Sigmoid colon (tissue), 4 donors: Measurements from ENCODE around the gene TMEM53.

ENCODE experiments used
- EP300 ChIP-seq, 4 donors: sonication (generic); formaldehyde crosslinking; IDR thresholded peaks; one replicate each; pipeline ENCODE4 v1.6.1; 2017; ENCODE audit warnings: antibody characterized with exemption in 4 of 4
- POLR2A ChIP-seq, 2 donors: fragments of 450-650 bp; IDR thresholded peaks; one replicate each; pipeline ENCODE4 v1.6.1; 2016; ENCODE audit warnings: antibody characterized with exemption in 2 of 2, mild to moderate bottlenecking in 2 of 2, moderate library complexity in 2 of 2
- POLR2AphosphoS5 ChIP-seq, 4 donors: sonication (generic); formaldehyde crosslinking; IDR thresholded peaks; one replicate each; pipeline ENCODE4 v1.6.1; 2017; ENCODE audit warnings: antibody characterized with exemption in 4 of 4
- TF ChIP-seq, protein P1 (sequence below), 4 experiments: fragments of 450-650 bp in 3 of 4; fragments of 200-600 bp in 1 of 4; IDR thresholded peaks; one replicate each; pipeline ENCODE4 v1.5.1; 2016 to 2019; ENCODE audit warnings: antibody characterized with exemption in 4 of 4, mild to moderate bottlenecking in 3 of 4, moderate library complexity in 2 of 4

DNA sequence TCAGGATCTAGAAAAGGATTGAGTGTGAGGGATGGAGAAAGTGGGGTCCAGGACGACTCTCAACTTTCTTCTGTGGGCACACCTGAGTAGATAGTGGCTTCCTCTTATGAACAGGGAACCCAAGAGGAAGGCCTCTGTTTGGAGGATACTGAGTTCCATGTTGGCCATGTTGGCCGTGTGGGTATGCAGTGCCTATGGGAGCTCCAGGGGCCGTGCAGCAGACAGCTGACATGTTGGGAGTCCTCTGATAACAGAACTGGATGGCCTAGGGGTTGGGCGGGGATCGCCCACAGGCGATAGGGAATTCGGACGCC is 43.0 kb downstream of the TMEM53 start:
- TF ChIP-seq, protein P1, sequence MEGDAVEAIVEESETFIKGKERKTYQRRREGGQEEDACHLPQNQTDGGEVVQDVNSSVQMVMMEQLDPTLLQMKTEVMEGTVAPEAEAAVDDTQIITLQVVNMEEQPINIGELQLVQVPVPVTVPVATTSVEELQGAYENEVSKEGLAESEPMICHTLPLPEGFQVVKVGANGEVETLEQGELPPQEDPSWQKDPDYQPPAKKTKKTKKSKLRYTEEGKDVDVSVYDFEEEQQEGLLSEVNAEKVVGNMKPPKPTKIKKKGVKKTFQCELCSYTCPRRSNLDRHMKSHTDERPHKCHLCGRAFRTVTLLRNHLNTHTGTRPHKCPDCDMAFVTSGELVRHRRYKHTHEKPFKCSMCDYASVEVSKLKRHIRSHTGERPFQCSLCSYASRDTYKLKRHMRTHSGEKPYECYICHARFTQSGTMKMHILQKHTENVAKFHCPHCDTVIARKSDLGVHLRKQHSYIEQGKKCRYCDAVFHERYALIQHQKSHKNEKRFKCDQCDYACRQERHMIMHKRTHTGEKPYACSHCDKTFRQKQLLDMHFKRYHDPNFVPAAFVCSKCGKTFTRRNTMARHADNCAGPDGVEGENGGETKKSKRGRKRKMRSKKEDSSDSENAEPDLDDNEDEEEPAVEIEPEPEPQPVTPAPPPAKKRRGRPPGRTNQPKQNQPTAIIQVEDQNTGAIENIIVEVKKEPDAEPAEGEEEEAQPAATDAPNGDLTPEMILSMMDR (IDR thresholded peaks at IDR 0.05): no peak
- TF ChIP-seq POLR2A (IDR thresholded peaks at IDR 0.05) (no peak), EP300 (IDR thresholded peaks at IDR 0.05) (no peak), POLR2AphosphoS5 (IDR thresholded peaks at IDR 0.05) (no peak)
